GM19324 (cell line): ENCODE measurements around the gene MCF2L.

Experiments
- ATAC-seq: cut with Tn5 transposase; IDR thresholded peaks from one replicate; pipeline ENCODE4 v1.9.1; 2021; ENCODE audit warnings: mild to moderate bottlenecking, moderate library complexity; ENCODE audit not compliant: unreplicated experiment, low FRiP score

The MCF2L gene

GRCh38 chr13:112979406-112979902 lies 10.4 kb downstream of the MCF2L start:
- no peak for ATAC-seq

DNA sequence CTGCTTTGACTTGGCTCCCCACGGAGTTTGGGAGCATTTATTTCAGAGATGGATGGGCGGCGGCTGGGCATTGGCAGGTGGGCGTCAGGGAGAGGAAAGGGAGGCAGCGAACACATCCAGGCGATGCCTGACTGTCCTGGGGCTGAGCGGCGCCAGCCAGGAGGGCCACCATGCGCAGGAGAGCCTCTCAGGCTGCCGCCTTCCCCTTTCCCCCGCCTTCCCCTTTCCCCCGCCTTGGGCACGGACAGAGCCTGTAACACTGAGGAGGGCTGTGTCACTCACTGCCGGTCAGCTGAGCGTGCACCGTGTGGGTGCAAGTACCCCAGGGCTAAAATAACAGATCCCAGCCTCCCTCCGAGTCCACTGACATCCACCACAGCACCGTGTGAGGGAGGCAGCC lies 11.4 kb downstream of the MCF2L start:
- ATAC-seq, result no peak

GRCh38 chr13:112981451-112981850 lies 12.4 kb downstream of the MCF2L start:
- ATAC-seq, result no peak

- no peak for ATAC-seq
Observed at GRCh38 chr13:112982281-112983041, 13.4 kb downstream of the MCF2L start.

DNA sequence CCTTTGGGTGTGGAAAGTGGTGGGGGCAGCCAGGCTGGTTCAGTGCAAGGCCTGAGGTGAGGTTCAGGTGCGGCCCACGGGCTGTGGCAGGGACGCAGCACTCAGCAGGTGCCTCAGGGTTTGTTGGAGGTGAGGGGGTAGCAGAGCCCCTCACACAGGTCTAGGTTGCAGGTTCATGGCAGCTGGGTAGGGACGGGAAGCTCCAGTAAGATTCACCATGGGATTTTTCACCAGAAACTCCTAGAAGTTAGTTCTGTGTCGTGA lies 14.0 kb downstream of the MCF2L start:
- no peak for ATAC-seq

- ATAC-seq, result no peak
Observed at GRCh38 chr13:112983428-112984196, 14.6 kb downstream of the MCF2L start.

GRCh38 chr13:112984501-112984900 lies 15.5 kb downstream of the MCF2L start:
- no peak for ATAC-seq

GRCh38 chr13:112984954-112985802 lies 16.2 kb downstream of the MCF2L start:
- no peak for ATAC-seq

GRCh38 chr13:112985803-112986408 lies 16.9 kb downstream of the MCF2L start:
- ATAC-seq, result no peak

DNA sequence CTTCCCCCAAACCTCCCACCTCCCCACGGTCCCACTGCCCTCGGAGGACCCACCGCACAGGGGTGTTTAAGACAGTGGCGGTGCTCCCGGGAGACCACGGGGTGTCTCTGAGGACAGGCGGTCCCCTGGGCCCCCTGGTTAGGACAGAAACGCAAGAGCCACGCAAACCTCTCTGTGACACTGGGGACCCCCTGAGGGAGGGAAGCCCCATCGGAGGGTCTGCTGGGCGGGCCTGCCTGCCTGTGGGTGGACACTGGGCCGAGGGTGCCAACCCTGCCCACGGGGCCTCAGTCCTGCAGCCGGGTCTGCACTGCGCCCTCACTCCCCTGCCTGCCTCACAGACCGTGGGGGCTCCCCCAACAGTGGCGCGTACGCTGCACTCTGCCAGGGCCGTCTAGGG lies 17.5 kb downstream of the MCF2L start:
- ATAC-seq, result no peak

GRCh38 chr13:112986946-112987681 lies 18.1 kb downstream of the MCF2L start:
- ATAC-seq, result no peak

GRCh38 chr13:112987682-112988024 lies 18.6 kb downstream of the MCF2L start:
- no peak for ATAC-seq

- ATAC-seq, result no peak
Observed at GRCh38 chr13:112990783-112991182, 21.8 kb downstream of the MCF2L start.

DNA sequence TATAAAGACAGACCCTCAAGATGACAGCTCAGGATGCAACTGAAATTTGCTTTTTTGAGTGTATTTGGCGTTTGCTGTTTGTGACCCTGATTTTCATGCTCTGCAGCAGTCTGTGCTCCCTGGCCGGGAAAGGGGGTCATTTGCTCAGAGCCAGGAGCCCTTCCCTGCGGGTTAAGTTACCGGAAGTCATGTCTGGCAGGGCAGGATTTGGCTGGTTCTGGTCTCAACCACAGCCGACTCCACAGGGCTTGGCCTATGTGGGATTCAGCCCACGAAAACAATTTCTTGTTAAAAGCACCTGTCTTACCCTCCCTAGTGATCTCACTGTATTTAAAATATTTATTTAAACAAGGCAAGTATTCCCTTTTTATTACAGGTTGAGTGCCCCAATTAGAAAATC lies 22.6 kb downstream of the MCF2L start:
- no peak for ATAC-seq

DNA sequence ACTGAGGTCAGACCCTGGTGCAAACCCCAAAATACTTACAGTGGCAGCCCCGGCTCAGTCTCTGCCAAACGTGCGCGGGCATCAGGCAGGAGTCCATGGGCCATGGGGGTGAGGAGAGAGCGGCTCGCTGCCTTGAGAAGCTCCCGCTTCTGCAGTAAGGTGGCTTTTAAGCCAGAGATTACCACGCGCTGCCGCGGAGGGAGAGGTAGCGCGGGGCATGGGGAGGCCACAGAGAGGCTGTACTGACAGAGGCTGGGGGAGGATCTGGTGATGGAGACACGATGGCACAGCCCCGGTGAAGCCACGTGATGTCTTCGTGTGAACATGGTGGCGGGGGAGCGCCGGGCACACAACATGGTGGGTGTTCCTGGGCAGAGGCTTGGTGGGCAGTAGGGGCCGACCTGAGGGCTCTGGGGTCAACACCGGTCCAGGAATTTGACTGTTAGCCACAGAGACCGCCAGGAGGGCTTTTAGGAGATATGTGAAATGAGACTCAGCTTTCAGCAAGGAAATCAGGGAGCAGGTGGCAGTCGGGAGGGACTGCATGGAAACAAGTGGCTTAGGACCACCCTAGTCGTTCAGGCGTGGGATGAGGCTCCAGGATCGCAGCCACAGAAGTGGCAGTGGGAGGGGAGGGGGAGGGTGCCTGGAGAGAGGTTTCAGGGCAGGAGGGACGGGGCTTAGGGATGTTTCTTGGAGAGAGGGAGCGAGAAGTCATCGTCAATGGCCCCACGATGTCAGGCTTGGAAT lies 24.1 kb downstream of the MCF2L start:
- no peak for ATAC-seq

GRCh38 chr13:112994084-112994780 lies 25.2 kb downstream of the MCF2L start:
- no peak for ATAC-seq

- ATAC-seq, result no peak
Observed at GRCh38 chr13:112994781-112995355, 25.9 kb downstream of the MCF2L start.

DNA sequence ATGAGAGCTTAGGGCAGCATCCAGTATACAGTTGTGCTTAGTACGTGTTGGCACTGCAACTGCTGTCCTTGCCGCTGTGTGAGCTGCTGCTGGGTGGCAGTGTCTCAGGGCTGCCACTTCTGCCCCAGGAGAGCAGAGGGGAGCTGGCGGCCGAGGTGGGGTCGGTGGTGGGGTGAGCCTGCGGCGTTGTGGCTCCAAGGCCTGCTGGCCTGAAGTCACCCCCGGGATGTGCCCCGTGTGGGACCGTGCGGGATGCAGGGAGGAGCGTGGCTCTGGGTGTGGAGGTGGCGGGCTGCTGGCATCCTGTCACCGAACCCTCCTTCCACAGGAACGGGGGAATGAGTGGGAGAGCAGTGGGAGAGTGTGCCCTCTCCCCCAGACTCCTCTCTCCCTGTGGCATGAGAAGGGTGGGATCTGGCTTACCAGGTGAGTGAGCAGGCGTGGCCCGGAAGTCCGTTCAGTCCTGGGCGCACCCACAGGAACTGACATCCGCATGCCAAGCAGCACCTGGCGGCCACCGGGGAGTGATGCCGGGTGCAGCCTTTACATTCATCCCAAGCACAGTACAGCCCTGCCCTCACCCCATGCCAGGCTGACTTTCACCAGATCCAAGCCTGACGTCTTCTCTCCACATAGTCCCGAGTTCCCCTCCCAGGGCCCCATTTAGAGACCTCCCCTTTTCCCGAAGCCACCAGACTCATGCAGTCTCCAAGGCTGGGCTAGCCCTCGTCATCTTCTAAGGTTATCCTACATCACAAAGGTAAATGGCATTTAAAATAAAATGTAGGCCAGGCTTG lies 26.6 kb downstream of the MCF2L start:
- ATAC-seq, result no peak
